GM18511 (cell line): ENCODE measurements around the gene HYOU1.
"Not testable (repeated sequence)": the region's sequence is repeated elsewhere in the genome, so short reads cannot be mapped to it uniquely, and the experiment has no call there.

Source experiments
- ATAC-seq: cut with Tn5 transposase; IDR thresholded peaks from one replicate; pipeline ENCODE4 v1.9.1; 2021; ENCODE audit warnings: mild to moderate bottlenecking, moderate library complexity; ENCODE audit not compliant: unreplicated experiment

The HYOU1 gene

GRCh38 chr11:119021631-119022030, 35.4 kb downstream of the HYOU1 start:
- no peak for ATAC-seq

- ATAC-seq: no peak
These were observed 37.0 kb downstream of the HYOU1 start for GRCh38 chr11:119019996-119020395.

GRCh38 chr11:119018074-119018938, 38.7 kb downstream of the HYOU1 start, which contains the start of the genes RPS25 and TRAPPC4:
Gene RPS25, minus strand, starts transcription at chr11:119018343. Its CDS starts 59 bp downstream, at chr11:119018284.
Gene TRAPPC4, plus strand, starts transcription at chr11:119018766. Its CDS starts 30 bp downstream, at chr11:119018796.
- peak; percentile 94 for ATAC-seq

- not testable (repeated sequence) for ATAC-seq
These were observed 39.6 kb downstream of the HYOU1 start for GRCh38 chr11:119017377-119017776.

- ATAC-seq: no peak
These were observed 40.6 kb downstream of the HYOU1 start for GRCh38 chr11:119016216-119017009.

- ATAC-seq: no peak
These were observed 41.9 kb downstream of the HYOU1 start for GRCh38 chr11:119015054-119015611.

- no peak for ATAC-seq
These were observed 42.6 kb downstream of the HYOU1 start for GRCh38 chr11:119014209-119014924.

- ATAC-seq: no peak
These were observed 44.3 kb downstream of the HYOU1 start for GRCh38 chr11:119012629-119013170.

GRCh38 chr11:119011476-119012053, 45.4 kb downstream of the HYOU1 start:
- ATAC-seq: no peak

GRCh38 chr11:119006656-119007055, 50.3 kb downstream of the HYOU1 start:
- ATAC-seq: no peak

GRCh38 chr11:119000906-119001305, 56.1 kb downstream of the HYOU1 start:
- no peak for ATAC-seq

GRCh38 chr11:118998822-118999221, 58.2 kb downstream of the HYOU1 start:
- no peak for ATAC-seq

GRCh38 chr11:118998388-118998717, 58.7 kb downstream of the HYOU1 start:
- ATAC-seq: no peak

GRCh38 chr11:118997627-118998387, 59.2 kb downstream of the HYOU1 start, which contains the start of gene CENATAC:
Gene CENATAC, plus strand, starts transcription at chr11:118998138. Its CDS starts 60 bp downstream, at chr11:118998198.
- ATAC-seq: peak; percentile 94

- ATAC-seq: peak; percentile 34
These were observed 59.9 kb downstream of the HYOU1 start for GRCh38 chr11:118996926-118997626.
